Uterus (tissue), 2 donors: Measurements from ENCODE around the gene NFIC.

ENCODE experiments used
- CTCF ChIP-seq, 4 experiments: fragments of 200-600 bp in 2 of 4; fragments of 450-650 bp in 2 of 4; sonication (generic) in 2 of 4; IDR thresholded peaks; one replicate each; pipeline ENCODE4 v1.5.1; 2016 to 2019; ENCODE audit warnings: antibody characterized with exemption in 4 of 4, mild to moderate bottlenecking in 2 of 4, moderate library complexity in 1 of 4
- POLR2A ChIP-seq, 2 donors: fragments of 450-650 bp; IDR thresholded peaks; one replicate each; pipeline ENCODE4 v1.6.1; 2016; ENCODE audit warnings: antibody characterized with exemption in 2 of 2, mild to moderate bottlenecking in 1 of 2, moderate library complexity in 1 of 2

- TF ChIP-seq CTCF (IDR thresholded peaks at IDR 0.05) (no peak), POLR2A (IDR thresholded peaks at IDR 0.05) (no peak)
Observed at GRCh38 chr19:3453840-3454239, 87.5 kb downstream of the NFIC start.
